OCI-LY1 (cell line): ENCODE measurements around the gene DDIT4.

ENCODE experiments used
- CTCF ChIP-seq: fragments of 200-600 bp; sonication (generic), shearing (Covaris generic); IDR thresholded peaks from 2 replicates; pipeline ENCODE4 v1.5.1; 2017; ENCODE audit warnings: mild to moderate bottlenecking, antibody characterized with exemption, low read length, moderate library complexity, mixed read lengths
- EZH2 ChIP-seq: fragments of 200-600 bp; sonication (generic), shearing (Covaris generic); IDR thresholded peaks from 2 replicates; pipeline ENCODE4 v1.8.0; 2017; ENCODE audit warnings: borderline replicate concordance, mixed run types, mild to moderate bottlenecking, antibody characterized with exemption, low read length, moderate library complexity, mixed read lengths

DNA sequence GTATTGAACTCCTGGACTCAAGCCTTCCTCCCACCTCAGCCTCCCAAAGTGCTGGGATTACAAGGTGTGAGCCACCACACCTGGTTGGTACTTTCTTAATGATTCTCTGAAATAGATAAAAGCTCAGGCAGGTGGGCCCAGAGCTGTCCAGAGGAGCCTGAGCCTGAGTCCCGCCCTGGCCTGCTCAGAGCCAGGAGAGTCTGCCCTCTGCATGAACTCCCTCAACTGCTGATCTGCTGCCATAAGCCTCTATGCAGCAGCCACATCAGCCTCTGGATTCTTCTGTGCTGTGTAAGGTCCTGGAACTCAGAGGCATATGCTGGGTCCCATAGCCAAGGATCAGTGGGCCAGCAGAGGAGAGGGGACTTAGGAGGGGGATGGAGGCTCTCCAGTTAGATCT lies 23.1 kb upstream of the DDIT4 start:
- no peak for TF ChIP-seq CTCF
- no peak for TF ChIP-seq EZH2
